K562 (cell line): ENCODE results near the gene RGS3. TPM values are rescaled to one million over a fixed set of nuclear protein-coding genes. Genes with fewer than 3 reads are reported as not detected.

Experiments
- ATAC-seq: fragments of 200-7000 bp; cut with Tn5 transposase; 3 replicates; pipeline ENCODE4 v1.9.1; 2020; ENCODE audit warnings: moderate library complexity
- BruUV-seq: library from RNA; stranded (reverse); fragments of 400-500 nt; replicated peaks from 2 replicates; lab custom pipeline; 2021; lab: Mats Ljungman, UMichigan
- CTCF ChIA-PET: fragments of 300-600 bp; formaldehyde crosslinking; extraction: SDS; loops from one replicate; lab custom pipeline; 2021; ENCODE audit warnings: low intra/inter-chr PET ratio; lab: Yijun Ruan, JAX
- POLR2A ChIA-PET: fragments of 300-600, 350-650 bp; sonication (Branson Sonifier 250); formaldehyde crosslinking; extraction: SDS; loops from one replicate; lab custom pipeline; 2021; ENCODE audit warnings: antibody characterized with exemption, inconsistent platforms; lab: Yijun Ruan, JAX
- DNase-seq, 4 experiments: peaks; one replicate each; pipeline versions ENCODE4 v3.0.0 to v3.0.0-alpha.2; 2011 to 2018; ENCODE audit warnings: low spot score in 3 of 4, mixed read lengths in 3 of 4; ENCODE audit errors: extremely low read depth in 1 of 4
- FAIRE-seq: peaks from 2 replicates; lab custom pipeline; 2011; peaks lifted over from hg19 to GRCh38; lab: Jason Lieb, UNC
- H2AFZ ChIP-seq: 2 replicates; pipeline ENCODE4 v1.6.0; 2011; ENCODE audit warnings: low read depth, low read length, control low read depth, inconsistent platforms
- H3K27ac ChIP-seq: fragments of 200-600 bp; 3 replicates; pipeline ENCODE4 v1.8.0; 2011; ENCODE audit warnings: low read depth, mild to moderate bottlenecking, control low read depth, inconsistent platforms, low read length, moderate library complexity, mixed read lengths; ENCODE audit errors: extremely low read depth
- H3K27me3 ChIP-seq, 2 experiments: fragments of 300-600 bp in 1 of 2; 2 replicates in 1 of 2; 3 replicates in 1 of 2; pipeline versions ENCODE4 v1.6.0 to v1.8.0; 2011; ENCODE audit warnings: inconsistent platforms in 2 of 2, low read length in 2 of 2, mild to moderate bottlenecking in 1 of 2, mixed read lengths in 1 of 2, moderate library complexity in 1 of 2; ENCODE audit not compliant: control insufficient read depth in 2 of 2, insufficient read depth in 2 of 2
- H3K36me3 ChIP-seq: fragments of 300-600 bp; 3 replicates; pipeline ENCODE4 v1.8.0; 2011; ENCODE audit warnings: mild to moderate bottlenecking, low read length, inconsistent platforms; ENCODE audit not compliant: control insufficient read depth, insufficient read depth
- H3K4me1 ChIP-seq, 2 experiments: fragments of 200-600 bp in 1 of 2; replicated peaks in 1 of 2; 2 replicates in 1 of 2; 3 replicates in 1 of 2; pipeline versions ENCODE4 v1.5.1 to v1.8.0; 2011; ENCODE audit warnings: inconsistent platforms in 2 of 2, low read length in 2 of 2, mild to moderate bottlenecking in 1 of 2, mixed read lengths in 1 of 2, moderate library complexity in 1 of 2; ENCODE audit not compliant: control insufficient read depth in 2 of 2, insufficient read depth in 2 of 2
- H3K4me2 ChIP-seq: 2 replicates; pipeline ENCODE4 v1.6.1; 2011; ENCODE audit warnings: low read length, control low read depth, inconsistent platforms, mixed read lengths; ENCODE audit not compliant: insufficient read depth
- H3K4me3 ChIP-seq: fragments of 200-600 bp; sonication (generic), shearing (Covaris generic); 2 replicates; pipeline ENCODE4 v1.5.1; 2016; ENCODE audit warnings: control low read depth, inconsistent platforms
- H3K79me2 ChIP-seq: fragments of 200-600 bp; 3 replicates; pipeline ENCODE4 v1.8.0; 2011; ENCODE audit warnings: low read length, inconsistent platforms; ENCODE audit not compliant: control insufficient read depth, insufficient read depth
- H3K9ac ChIP-seq, 2 experiments: 2 replicates each; pipeline versions ENCODE4 v1.6.0 to v1.6.1; 2011; ENCODE audit warnings: low read depth in 2 of 2, low read length in 2 of 2, control low read depth in 1 of 2, inconsistent platforms in 1 of 2, mild to moderate bottlenecking in 1 of 2, mixed read lengths in 1 of 2; ENCODE audit not compliant: insufficient read depth in 1 of 2
- H3K9me1 ChIP-seq: one replicate; pipeline ENCODE4 v1.6.0; 2011; ENCODE audit warnings: inconsistent platforms, mild to moderate bottlenecking, low read length, moderate library complexity; ENCODE audit not compliant: control insufficient read depth, insufficient read depth
- H3K9me3 ChIP-seq: replicated peaks from 2 replicates; pipeline ENCODE4 v1.5.1; 2011; ENCODE audit warnings: low read depth, low read length, inconsistent platforms; ENCODE audit not compliant: control insufficient read depth, insufficient read depth
- H4K20me1 ChIP-seq: replicated peaks from 2 replicates; pipeline ENCODE4 v1.6.1; 2011; ENCODE audit warnings: low read length, inconsistent platforms, mixed read lengths; ENCODE audit not compliant: control insufficient read depth, insufficient read depth
- DMBX1 ChIP-seq: fragments of 250-450 bp; sonication (Bioruptor Pico); IDR thresholded peaks from 2 replicates; pipeline ENCODE4 v1.8.0; 2022; ENCODE audit warnings: inconsistent platforms, mild to moderate bottlenecking, moderate library complexity, borderline replicate concordance
- MCM2 ChIP-seq: fragments of 450-650 bp; IDR thresholded peaks from 2 replicates; pipeline ENCODE4 v1.6.1; 2017; ENCODE audit warnings: low read depth, mild to moderate bottlenecking
- NFRKB ChIP-seq: fragments of 450-650 bp; IDR thresholded peaks from 2 replicates; pipeline ENCODE4 v1.6.1; 2016; ENCODE audit warnings: low read depth
- POLR2AphosphoS2 ChIP-seq: IDR thresholded peaks from 2 replicates; pipeline ENCODE4 v1.6.1; 2012; ENCODE audit warnings: low read length, improper control_type of control experiment
- SMAD1 ChIP-seq: fragments of 150-350 bp; IDR thresholded peaks from 2 replicates; pipeline ENCODE4 v1.6.1; 2014; ENCODE audit warnings: low read length, low read depth; ENCODE audit not compliant: partially characterized antibody
- SNIP1 ChIP-seq: fragments of 450-650 bp; IDR thresholded peaks from 2 replicates; pipeline ENCODE4 v1.7.1; 2017; ENCODE audit warnings: low read depth, mild to moderate bottlenecking
- STAT5B ChIP-seq: fragments of 250-450 bp; sonication (Bioruptor Pico); IDR thresholded peaks from 2 replicates; pipeline ENCODE4 v1.8.0; 2021; ENCODE audit warnings: mild to moderate bottlenecking, inconsistent platforms
- WGBS: fragments of 100-300 bp; shearing (Covaris generic); methylation state at CpG from one replicate; pipeline ENCODE4 v1.1.6; 2016; ENCODE audit warnings: low coverage, mixed read lengths; ENCODE audit not compliant: insufficient coverage; ENCODE audit errors: missing lambda C conversion rate; 5-methylcytosine and 5-hydroxymethylcytosine counted together
- in situ Hi-C: fragments of 300-500 bp; cut with MboI; formaldehyde crosslinking; loops from 4 replicates; pipeline ENCODE4 v1.15.0; 2018; ENCODE audit warnings: inconsistent platforms, mixed read lengths
- intact Hi-C: fragments of 100-400 bp; cut with micrococcal nuclease; formaldehyde crosslinking; loops from 2 replicates; pipeline ENCODE4 v1.14.2; 2022
- polyA plus RNA-seq, 8 experiments: library from polyadenylated mRNA; depleted of rRNA in 4 of 8; stranded (reverse) in 5 of 8; unstranded in 3 of 8; fragments of >200 nt; fragmentation: Nextera tagmentation in 2 of 8; fragmentation: Illumina TruSeq in 1 of 8; extraction: Ambion mirVana in 2 of 8; extraction: Trizol in 1 of 8; gene quantifications; 2 replicates each; pipeline versions ENCODE4 v1.2.1 to v1.2.3, GENCODE V29; 2011 to 2014; ENCODE audit warnings: inconsistent platforms in 1 of 8, missing spikeins in 1 of 8
- total RNA-seq, 7 experiments: library from RNA; depleted of rRNA in 6 of 7; stranded (reverse); fragments of >200 nt in 6 of 7; fragmentation: Illumina TruSeq in 2 of 7; extraction: Trizol in 2 of 7; gene quantifications; 2 replicates each; pipeline versions ENCODE4 v1.2.1 to v1.2.3, GENCODE V29; 2011 to 2021; ENCODE audit warnings: low replicate concordance in 1 of 7
- TF ChIP-seq, protein P1 (sequence below): fragments of 150-350 bp; IDR thresholded peaks from 2 replicates; pipeline ENCODE4 v1.6.1; 2014; ENCODE audit warnings: low read depth, mild to moderate bottlenecking, low read length, borderline replicate concordance
- TF ChIP-seq, protein P2 (sequence below): IDR thresholded peaks from 3 replicates; pipeline ENCODE4 v1.6.1; 2011; ENCODE audit warnings: borderline replicate concordance, mild to moderate bottlenecking, moderate library complexity; ENCODE audit not compliant: insufficient read length; ENCODE audit errors: extremely low read depth

RGS3 gene
- total and polyA plus RNA-seq, 9 of the 15 experiments (the other 6 are each of a cell fraction or from before 2014, with no cell fraction given): 0.08 to 2.9 (median 0.95) TPM

DNA sequence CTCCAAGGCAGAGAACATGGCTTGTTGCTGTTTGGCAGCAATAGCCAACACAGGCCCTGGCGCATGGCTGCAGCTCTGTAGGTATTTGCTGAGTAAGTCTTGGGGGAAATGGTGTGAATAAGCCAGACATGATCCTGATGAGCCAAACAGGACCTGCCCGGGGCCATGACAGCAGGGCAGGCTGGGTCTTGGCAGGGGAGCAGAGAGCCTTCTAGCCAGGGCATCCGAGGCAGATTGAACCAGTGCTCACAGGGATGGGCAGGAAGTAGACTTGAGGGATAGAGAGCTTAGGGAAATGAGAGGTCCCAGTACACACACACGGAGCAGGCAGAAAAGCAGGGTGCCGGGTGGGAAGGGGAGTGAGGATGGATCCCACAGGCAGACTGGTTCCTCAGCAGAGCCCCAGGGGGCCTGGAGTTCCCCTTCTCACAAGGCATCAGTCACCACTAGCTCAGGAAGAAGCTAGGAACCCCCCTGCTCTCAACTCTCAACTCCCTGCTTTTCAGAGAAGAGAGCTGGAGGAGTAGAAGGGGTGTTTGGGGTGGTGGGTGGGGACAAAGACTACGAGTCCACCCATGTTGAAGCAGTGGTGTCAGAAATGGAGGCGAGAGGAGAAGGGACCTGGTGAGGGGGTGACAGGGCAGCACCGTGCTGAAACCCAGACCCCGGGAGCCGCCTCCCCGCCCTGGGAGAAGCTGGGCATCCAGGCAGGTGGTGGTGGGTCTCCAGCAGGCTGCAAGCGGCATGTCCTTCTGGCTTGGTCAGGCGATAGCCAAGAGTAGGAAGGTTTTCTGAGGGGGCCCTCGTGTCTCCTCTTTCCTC is 111.1 kb downstream of the RGS3 start:
- 54% methylated on average over 12 of the region's 14 CpGs for WGBS
- Histone ChIP-seq H3K4me1 (peaks cover 21 to 37% of the 10 kb centered on the region in 2 experiments), H3K9me1 (no peaks in the 10 kb centered on the region), H3K27me3 (no peaks in the 10 kb centered on the region), H3K9ac (peak overlapping the region in 1 of 2 experiments; percentile 55; a peak in 1 of 4 replicates), H3K27ac (no peak overlapping the region), H3K9me3 (no peaks in the 10 kb centered on the region), H4K20me1 (0 out of 2 replicates have a peak, but pooled peaks cover 5% of the 10 kb centered on the region), H3K4me3 (no peak overlapping the region), H3K36me3 (no peaks in the 10 kb centered on the region), H2AFZ (no peak overlapping the region), H3K4me2 (no peak overlapping the region), H3K79me2 (no peaks in the 10 kb centered on the region)
- in situ Hi-C loops: no loop called here
- CTCF ChIA-PET: no interaction called here
- intact Hi-C loops: loop anchor here (5.0 kb wide), 1 partner anchor 52 kb away; no protein-coding TSS in a partner anchor
- FAIRE-seq: no peak
- ATAC-seq: no peak
- no TSS peak for BruUV-seq
- POLR2A ChIA-PET: no interaction called here
- DNase-seq: no peak
- no peak for TF ChIP-seq NFRKB
- no peak for TF ChIP-seq DMBX1 (CRISPR knock-in tag)
- no peak for TF ChIP-seq POLR2AphosphoS2
- TF ChIP-seq MCM2: no peak
- TF ChIP-seq, protein P1, sequence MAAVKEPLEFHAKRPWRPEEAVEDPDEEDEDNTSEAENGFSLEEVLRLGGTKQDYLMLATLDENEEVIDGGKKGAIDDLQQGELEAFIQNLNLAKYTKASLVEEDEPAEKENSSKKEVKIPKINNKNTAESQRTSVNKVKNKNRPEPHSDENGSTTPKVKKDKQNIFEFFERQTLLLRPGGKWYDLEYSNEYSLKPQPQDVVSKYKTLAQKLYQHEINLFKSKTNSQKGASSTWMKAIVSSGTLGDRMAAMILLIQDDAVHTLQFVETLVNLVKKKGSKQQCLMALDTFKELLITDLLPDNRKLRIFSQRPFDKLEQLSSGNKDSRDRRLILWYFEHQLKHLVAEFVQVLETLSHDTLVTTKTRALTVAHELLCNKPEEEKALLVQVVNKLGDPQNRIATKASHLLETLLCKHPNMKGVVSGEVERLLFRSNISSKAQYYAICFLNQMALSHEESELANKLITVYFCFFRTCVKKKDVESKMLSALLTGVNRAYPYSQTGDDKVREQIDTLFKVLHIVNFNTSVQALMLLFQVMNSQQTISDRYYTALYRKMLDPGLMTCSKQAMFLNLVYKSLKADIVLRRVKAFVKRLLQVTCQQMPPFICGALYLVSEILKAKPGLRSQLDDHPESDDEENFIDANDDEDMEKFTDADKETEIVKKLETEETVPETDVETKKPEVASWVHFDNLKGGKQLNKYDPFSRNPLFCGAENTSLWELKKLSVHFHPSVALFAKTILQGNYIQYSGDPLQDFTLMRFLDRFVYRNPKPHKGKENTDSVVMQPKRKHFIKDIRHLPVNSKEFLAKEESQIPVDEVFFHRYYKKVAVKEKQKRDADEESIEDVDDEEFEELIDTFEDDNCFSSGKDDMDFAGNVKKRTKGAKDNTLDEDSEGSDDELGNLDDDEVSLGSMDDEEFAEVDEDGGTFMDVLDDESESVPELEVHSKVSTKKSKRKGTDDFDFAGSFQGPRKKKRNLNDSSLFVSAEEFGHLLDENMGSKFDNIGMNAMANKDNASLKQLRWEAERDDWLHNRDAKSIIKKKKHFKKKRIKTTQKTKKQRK: no peak
- TF ChIP-seq, protein P2, sequence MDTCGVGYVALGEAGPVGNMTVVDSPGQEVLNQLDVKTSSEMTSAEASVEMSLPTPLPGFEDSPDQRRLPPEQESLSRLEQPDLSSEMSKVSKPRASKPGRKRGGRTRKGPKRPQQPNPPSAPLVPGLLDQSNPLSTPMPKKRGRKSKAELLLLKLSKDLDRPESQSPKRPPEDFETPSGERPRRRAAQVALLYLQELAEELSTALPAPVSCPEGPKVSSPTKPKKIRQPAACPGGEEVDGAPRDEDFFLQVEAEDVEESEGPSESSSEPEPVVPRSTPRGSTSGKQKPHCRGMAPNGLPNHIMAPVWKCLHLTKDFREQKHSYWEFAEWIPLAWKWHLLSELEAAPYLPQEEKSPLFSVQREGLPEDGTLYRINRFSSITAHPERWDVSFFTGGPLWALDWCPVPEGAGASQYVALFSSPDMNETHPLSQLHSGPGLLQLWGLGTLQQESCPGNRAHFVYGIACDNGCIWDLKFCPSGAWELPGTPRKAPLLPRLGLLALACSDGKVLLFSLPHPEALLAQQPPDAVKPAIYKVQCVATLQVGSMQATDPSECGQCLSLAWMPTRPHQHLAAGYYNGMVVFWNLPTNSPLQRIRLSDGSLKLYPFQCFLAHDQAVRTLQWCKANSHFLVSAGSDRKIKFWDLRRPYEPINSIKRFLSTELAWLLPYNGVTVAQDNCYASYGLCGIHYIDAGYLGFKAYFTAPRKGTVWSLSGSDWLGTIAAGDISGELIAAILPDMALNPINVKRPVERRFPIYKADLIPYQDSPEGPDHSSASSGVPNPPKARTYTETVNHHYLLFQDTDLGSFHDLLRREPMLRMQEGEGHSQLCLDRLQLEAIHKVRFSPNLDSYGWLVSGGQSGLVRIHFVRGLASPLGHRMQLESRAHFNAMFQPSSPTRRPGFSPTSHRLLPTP: no peak
- TF ChIP-seq STAT5B (CRISPR knock-in tag): no peak
- TF ChIP-seq SMAD1: no peak
- TF ChIP-seq SNIP1: no peak
